GM18867 (cell line): ENCODE measurements around the gene FHIP1B.
"Not testable (repeated sequence)": the region's sequence is repeated elsewhere in the genome, so short reads cannot be mapped to it uniquely, and the experiment has no call there.

Source experiments
- ATAC-seq: cut with Tn5 transposase; IDR thresholded peaks from one replicate; pipeline ENCODE4 v1.9.1; 2021; ENCODE audit warnings: mild to moderate bottlenecking, moderate library complexity; ENCODE audit not compliant: unreplicated experiment

FHIP1B gene

GRCh38 chr11:6234387-6235107, at the start of gene FHIP1B:
Gene FHIP1B (minus strand): TSS chr11:6234636. CDS start chr11:6224516, 10,120 bp downstream.
- ATAC-seq: peak; percentile 92

DNA sequence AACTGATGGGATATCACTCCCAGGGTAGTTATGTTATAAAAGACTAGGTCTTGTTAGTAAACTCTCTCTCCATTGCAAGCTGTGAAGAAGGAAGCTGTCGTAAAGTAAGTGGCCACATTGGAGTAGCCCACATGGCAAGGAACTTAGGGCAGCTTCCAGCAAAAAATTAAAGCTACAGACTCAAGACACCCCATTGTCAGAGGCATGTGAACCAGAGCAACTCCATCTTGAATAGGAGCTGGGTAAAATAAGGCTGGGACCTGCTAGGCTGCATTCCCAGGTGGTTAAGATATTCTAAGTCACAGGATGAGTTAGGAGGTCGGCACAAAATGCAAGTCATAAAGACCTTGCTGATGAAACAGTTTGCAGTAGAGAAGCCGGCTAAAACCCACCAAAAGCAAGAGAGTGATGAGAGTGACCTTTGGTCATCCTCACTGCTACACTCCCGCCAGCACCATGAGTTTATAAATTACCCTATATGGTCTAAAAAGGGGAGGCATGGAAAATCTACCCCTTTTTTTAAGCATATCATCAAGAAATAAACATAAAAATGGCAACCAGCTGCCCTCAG, 49.1 kb upstream of the FHIP1B start:
- no peak for ATAC-seq

GRCh38 chr11:6280809-6281208, 46.4 kb upstream of the FHIP1B start:
- ATAC-seq: not testable (repeated sequence)

DNA sequence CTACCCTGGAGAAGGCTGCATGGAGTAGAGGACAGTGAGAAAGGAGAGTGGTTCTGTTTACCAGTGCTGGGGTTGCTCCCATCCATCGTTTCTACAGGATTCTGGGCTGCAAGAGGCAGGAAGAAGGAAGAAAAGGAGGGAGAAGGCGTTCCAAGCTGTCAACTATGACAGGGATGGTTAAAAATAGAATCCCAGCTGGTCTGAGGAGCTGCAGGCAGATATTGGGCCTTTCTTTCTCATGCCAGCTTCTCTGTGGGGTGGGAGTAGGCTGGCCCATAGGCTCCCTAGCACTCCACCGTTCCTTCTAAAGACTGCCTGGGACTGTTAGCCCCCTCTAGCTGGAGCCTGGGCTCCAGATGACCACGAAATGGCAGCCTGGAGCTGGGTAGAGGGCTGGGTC, 38.8 kb upstream of the FHIP1B start:
- no peak for ATAC-seq

GRCh38 chr11:6271598-6271997, 37.2 kb upstream of the FHIP1B start:
- no peak for ATAC-seq

DNA sequence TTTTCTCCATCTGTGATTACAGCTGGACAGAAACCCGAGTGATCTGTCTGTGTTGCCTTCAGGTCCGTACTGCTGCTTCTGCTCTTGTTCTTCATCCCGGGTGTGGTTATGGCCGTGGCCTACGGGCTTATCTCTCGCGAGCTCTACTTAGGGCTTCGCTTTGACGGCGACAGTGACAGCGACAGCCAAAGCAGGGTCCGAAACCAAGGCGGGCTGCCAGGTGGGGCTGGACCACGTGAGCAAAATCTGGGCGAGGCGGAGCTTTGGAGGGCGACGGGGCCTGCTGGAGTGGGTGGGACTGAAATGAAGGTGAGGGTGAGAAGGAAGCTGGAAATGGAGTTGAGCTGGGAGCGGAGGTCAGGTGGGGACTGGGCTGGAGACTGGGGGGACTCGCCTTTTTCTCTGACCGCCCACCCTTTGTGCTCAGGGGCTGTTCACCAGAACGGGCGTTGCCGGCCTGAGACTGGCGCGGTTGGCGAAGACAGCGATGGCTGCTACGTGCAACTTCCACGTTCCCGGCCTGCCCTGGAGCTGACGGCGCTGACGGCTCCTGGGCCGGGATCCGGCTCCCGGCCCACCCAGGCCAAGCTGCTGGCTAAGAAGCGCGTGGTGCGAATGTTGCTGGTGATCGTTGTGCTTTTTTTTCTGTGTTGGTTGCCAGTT, 36.3 kb upstream of the FHIP1B start:
- ATAC-seq: no peak

DNA sequence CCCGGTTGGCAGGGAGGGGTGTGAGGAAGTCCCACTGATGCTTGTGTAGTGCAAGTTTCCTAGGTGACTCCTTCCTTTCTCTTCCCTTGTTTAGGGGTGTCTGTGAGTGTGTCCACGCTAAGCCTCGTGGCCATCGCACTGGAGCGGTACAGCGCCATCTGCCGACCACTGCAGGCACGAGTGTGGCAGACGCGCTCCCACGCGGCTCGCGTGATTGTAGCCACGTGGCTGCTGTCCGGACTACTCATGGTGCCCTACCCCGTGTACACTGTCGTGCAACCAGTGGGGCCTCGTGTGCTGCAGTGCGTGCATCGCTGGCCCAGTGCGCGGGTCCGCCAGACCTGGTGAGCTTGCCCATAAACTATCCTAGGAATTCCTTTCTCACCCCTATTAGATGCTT, 35.6 kb upstream of the FHIP1B start:
- ATAC-seq: no peak

- ATAC-seq: no peak
These were observed 34.4 kb upstream of the FHIP1B start for GRCh38 chr11:6268820-6269219.

- no peak for ATAC-seq
These were observed 29.2 kb upstream of the FHIP1B start for GRCh38 chr11:6263662-6264061.

DNA sequence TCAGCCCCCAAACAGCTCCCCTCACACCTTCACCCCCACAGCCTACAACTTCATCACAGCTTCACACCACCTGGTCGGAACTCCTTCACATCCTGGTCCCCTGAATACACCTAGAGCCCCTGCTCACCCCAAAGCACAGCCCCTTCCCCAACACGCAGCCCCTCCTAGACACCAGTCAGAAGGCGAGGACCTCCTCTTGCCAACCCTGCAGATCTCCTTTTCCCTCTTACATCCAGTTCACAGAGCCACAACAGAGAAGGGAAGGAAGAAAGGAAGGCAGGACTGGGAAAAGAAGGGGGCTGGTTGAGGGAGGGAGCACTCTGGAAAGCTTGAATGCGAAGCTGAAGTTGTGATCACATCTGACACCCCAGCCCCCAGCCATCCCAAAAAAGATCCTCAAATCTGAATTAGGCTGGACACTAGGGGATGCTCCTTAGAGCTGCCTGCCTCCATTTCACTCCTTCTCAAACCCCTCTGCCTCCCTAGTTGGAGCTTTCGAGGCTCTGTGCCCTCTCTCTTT, 25.8 kb upstream of the FHIP1B start:
- no peak for ATAC-seq

DNA sequence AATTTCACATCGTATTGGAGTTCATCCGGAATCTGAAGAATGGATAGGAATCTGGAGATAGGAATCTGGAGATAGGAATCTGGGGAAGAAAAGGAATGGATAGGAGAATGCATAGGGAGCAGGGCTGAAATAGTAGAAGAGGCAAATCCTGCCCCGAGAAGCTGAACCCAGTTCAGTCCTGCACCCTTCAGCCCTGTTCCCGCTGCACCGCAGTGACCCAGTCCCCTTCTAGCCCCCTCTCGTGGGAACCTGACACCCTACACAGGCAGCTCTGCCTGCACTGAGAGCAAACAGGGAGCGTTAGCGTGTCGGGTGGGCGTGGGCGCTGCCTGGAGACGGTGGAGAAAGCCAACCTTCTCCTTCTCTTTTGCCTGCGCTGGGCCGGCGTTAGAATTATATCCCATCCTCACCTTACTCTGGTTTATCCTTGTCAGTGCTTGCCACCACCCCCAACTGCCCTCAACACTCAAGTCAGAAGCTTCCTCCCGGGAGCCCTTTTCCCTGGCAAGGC, 24.2 kb upstream of the FHIP1B start:
- no peak for ATAC-seq

- ATAC-seq: no peak
These were observed 23.7 kb upstream of the FHIP1B start for GRCh38 chr11:6258141-6258540.

GRCh38 chr11:6253197-6253596, 18.8 kb upstream of the FHIP1B start:
- peak; percentile 58 for ATAC-seq

DNA sequence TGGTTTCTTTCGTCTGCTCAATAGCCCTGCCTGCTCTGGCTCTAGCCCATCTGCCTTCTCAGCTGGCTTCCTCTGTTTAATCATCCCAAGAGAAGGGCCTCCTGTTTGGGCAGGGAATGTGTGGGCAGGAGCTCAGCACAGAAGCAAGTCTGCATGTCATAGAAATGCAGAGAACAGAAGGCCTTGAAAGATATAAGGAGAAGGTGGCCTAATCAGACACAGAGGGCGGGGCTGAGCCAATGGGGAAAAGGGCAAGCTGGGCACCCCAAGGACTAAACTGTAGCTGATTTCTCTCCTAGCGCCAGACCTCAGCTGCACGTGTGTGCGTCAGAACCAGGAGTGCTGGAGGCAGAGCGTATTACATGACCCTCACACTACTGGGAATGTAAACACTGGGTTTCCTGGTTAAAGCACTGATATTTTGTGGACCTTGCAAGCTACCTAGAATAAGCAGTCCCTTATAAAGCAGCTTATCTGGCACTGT, 17.6 kb upstream of the FHIP1B start:
- ATAC-seq: no peak

GRCh38 chr11:6251120-6251733, 16.8 kb upstream of the FHIP1B start:
- ATAC-seq: peak; percentile 91

DNA sequence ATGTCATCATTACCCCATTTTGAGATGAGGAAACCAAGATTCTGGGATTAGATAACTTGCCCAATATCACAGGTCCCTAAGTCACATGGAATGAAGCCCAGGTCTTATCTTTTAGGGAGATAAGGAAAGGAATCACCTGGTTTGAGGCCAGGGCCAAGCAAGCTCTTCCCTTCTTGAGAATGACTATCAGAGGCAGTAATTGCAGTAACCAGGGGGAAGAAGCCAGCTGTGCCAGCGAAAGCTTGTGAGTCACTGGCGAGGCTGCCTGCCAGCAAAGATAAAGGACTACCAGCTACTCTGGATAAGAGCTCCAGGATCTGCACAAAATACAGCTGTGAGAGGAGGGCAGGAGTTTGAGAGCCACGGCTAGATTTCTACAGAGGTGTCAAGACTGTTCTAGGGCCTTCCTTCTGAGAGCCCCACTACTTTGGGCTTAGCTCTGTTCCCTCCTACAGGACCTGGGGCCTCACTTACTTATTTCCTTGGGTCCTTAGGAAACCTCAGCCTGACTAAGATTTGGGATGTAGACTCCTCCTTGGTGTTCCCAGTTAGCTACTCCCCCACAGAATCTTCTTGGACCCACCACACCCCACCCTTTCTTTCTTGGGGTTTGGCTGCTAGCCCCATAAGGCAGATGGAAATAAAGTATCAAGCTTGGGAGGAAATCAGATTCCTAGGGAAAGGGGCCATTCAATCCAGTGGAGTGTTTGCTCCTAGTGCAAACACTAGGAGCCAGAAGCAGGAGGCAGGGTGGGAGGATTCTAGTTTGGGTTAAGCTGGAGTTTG, 15.5 kb upstream of the FHIP1B start:
- ATAC-seq: no peak

GRCh38 chr11:6248897-6249296, 14.5 kb upstream of the FHIP1B start:
- ATAC-seq: not testable (repeated sequence)

DNA sequence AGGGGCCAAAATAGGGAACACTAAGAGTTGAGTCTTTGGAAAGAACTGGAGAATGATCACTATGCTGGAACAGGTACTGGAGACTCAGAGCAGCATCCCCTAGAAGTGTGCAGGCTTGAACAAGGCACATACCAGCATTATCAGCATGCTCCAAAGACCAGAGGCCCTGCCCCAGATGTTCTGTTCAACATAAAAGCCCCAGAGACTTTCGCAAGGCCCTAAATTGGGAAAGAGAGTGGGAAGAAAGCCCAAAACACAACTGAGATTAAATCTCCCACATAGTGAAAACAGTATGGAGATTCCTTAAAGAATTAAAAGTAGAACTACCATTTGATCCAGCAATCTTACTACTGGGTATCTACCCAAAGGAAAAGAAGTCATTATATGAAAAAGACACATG, 13.8 kb upstream of the FHIP1B start:
- ATAC-seq: no peak

DNA sequence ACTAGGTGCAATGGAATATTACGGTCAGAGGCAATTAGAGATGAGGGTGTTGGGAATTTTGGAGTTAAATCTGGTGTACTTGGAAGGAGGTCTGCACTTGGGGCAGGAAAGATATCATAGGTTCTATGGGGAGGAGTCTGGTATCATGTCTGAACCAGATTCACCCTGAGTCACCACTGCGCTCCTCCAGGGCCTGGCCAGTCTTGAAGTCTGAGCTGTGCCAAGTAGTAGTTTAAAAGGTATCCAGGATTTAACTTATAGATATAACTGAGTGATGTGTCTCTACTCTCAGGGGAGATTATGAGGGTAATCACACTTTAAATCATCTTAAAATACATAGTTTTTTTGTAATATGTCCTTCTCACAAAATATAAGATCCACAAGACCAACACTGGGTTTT, 11.1 kb upstream of the FHIP1B start:
- no peak for ATAC-seq

- no peak for ATAC-seq
These were observed 6.9 kb upstream of the FHIP1B start for GRCh38 chr11:6241316-6241715.
